Measurements from ENCODE around the gene TRMT1. TPM values are rescaled to one million over a fixed set of nuclear protein-coding genes. Genes with fewer than 3 reads are reported as not detected.

The TRMT1 gene
- polyA plus RNA-seq, 1 experiment, result 30.8 TPM

- no peak for DNase-seq (ENCODE audit: low read depth)
- TF ChIP-seq CTCF (IDR thresholded peaks at IDR 0.05; ENCODE audit: insufficient read depth, low read depth, low read length), result no peak
- ChIA-PET CTCF (interaction anchor here (0.8 to 4.0 kb wide), 14 partner anchors 8 to 157 kb away, joined by 3 to 25 read pairs (median 3); partner anchors contain the start of gene NACC1), POLR2A (no interaction called here)
- Histone ChIP-seq H3K27me3 (ENCODE audit: control insufficient read depth, insufficient read depth, low read length) (no peaks in the 10 kb centered on the region), H3K36me3 (ENCODE audit: control insufficient read depth, insufficient read depth, low read length) (peaks cover 7% of the 10 kb centered on the region), H3K4me3 (ENCODE audit: low read depth, low read length) (no peak overlapping the region)
These were observed 12.8 kb downstream of the TRMT1 start for GRCh38 chr19:13103581-13104359.

GRCh38 chr19:13102666-13103580 is 13.6 kb downstream of the TRMT1 start, which contains the start of gene LYL1:
Gene LYL1 (minus strand): TSS chr19:13102858. CDS start chr19:13101171, 1,687 bp downstream.
- ChIA-PET CTCF (interaction anchor here (0.8 to 2.9 kb wide), 4 partner anchors 9 to 135 kb away, joined by 3 to 25 read pairs (median 4); no protein-coding TSS in a partner anchor), POLR2A (no interaction called here)
- peaks cover 7% of the 10 kb centered on the region for H3K36me3 ChIP-seq (ENCODE audit: control insufficient read depth, insufficient read depth, low read length)
- TF ChIP-seq CTCF (IDR thresholded peaks at IDR 0.05; ENCODE audit: insufficient read depth, low read depth, low read length), result no peak
- no peak for DNase-seq (ENCODE audit: low read depth)
- H3K4me3 ChIP-seq (ENCODE audit: low read depth, low read length), result peak within 1 kb of the TSS; percentile 25
- H3K27me3 ChIP-seq (ENCODE audit: control insufficient read depth, insufficient read depth, low read length), result no peaks in the 10 kb centered on the region

GRCh38 chr19:13102416-13102665 is 14.2 kb downstream of the TRMT1 start:
- H3K4me3 ChIP-seq (ENCODE audit: low read depth, low read length), result peak overlapping the region; percentile 25
- no peak for DNase-seq (ENCODE audit: low read depth)
- TF ChIP-seq CTCF (IDR thresholded peaks at IDR 0.05; ENCODE audit: insufficient read depth, low read depth, low read length), result no peak
- ChIA-PET POLR2A (no interaction called here), CTCF (interaction anchor here (0.8 to 3.5 kb wide), 5 partner anchors 9 to 137 kb away, joined by 3 to 15 read pairs (median 3); no protein-coding TSS in a partner anchor)
- H3K27me3 ChIP-seq (ENCODE audit: control insufficient read depth, insufficient read depth, low read length), result no peaks in the 10 kb centered on the region
- peaks cover 4% of the 10 kb centered on the region for H3K36me3 ChIP-seq (ENCODE audit: control insufficient read depth, insufficient read depth, low read length)

- H3K27me3 ChIP-seq (ENCODE audit: control insufficient read depth, insufficient read depth, low read length), result no peaks in the 10 kb centered on the region
- ChIA-PET POLR2A (no interaction called here), CTCF (interaction anchor here (0.8 to 3.5 kb wide), 7 partner anchors 9 to 162 kb away, joined by 3 to 15 read pairs (median 4); no protein-coding TSS in a partner anchor)
- no peak for TF ChIP-seq CTCF (IDR thresholded peaks at IDR 0.05; ENCODE audit: insufficient read depth, low read depth, low read length)
- no peak for DNase-seq (ENCODE audit: low read depth)
- H3K4me3 ChIP-seq (ENCODE audit: low read depth, low read length), result peak overlapping the region; percentile 25; the same call in 1 of the 2 replicates
- H3K36me3 ChIP-seq (ENCODE audit: control insufficient read depth, insufficient read depth, low read length), result peaks cover 3% of the 10 kb centered on the region
These were observed 14.7 kb downstream of the TRMT1 start for GRCh38 chr19:13101590-13102415.

Measured in BJ (cell line).